HL-60 (cell line): Measurements from ENCODE around the gene ADAMTS17.

ENCODE experiments used
- DNase-seq, 2 experiments: peaks; one replicate each; pipeline ENCODE4 v3.0.0-alpha.2; 2010 to 2020; ENCODE audit warnings: low read depth in 1 of 2, low spot score in 1 of 2
- H3K27ac ChIP-seq: fragments of 250-450 bp; sonication (Bioruptor Pico); replicated peaks from 2 replicates; pipeline ENCODE4 v1.5.1; 2020; ENCODE audit warnings: mild to moderate bottlenecking, moderate library complexity
- H3K27me3 ChIP-seq: fragments of 250-450 bp; sonication (Bioruptor Pico); 2 replicates; pipeline ENCODE4 v1.5.1; 2021; ENCODE audit warnings: mild to moderate bottlenecking, moderate library complexity; ENCODE audit not compliant: insufficient read depth, poor library complexity, severe bottlenecking
- H3K4me3 ChIP-seq: replicated peaks from 2 replicates; pipeline ENCODE4 v1.5.1; 2011; ENCODE audit warnings: mild to moderate bottlenecking, control low read depth, low read length; ENCODE audit not compliant: insufficient read depth
- CTCF ChIP-seq: IDR thresholded peaks from one replicate; pipeline ENCODE4 v1.5.1; 2011; ENCODE audit warnings: low read length, control low read depth, inconsistent platforms; ENCODE audit not compliant: insufficient read depth
- GABPA ChIP-seq: IDR thresholded peaks from 2 replicates; pipeline ENCODE4 v1.6.1; 2012; ENCODE audit warnings: low read depth
- POLR2AphosphoS5 ChIP-seq: IDR thresholded peaks from 2 replicates; pipeline ENCODE4 v1.6.1; 2012; ENCODE audit warnings: low read depth
- REST ChIP-seq: IDR thresholded peaks from 2 replicates; pipeline ENCODE4 v1.6.1; 2012; ENCODE audit warnings: low read depth; ENCODE audit not compliant: insufficient replicate concordance
- SPI1 ChIP-seq: IDR thresholded peaks from 2 replicates; pipeline ENCODE4 v1.6.1; 2012; ENCODE audit warnings: low read depth, mild to moderate bottlenecking, borderline replicate concordance

Gene ADAMTS17

GRCh38 chr15:100007609-100008008 lies 334.2 kb downstream of the ADAMTS17 start:
- H3K27ac ChIP-seq: no peak overlapping the region
- H3K27me3 ChIP-seq: no peaks in the 10 kb centered on the region
- DNase-seq: no peak
- TF ChIP-seq REST (no peak), GABPA (no peak), POLR2AphosphoS5 (no peak), CTCF (no peak), SPI1 (no peak)
- no peak overlapping the region for H3K4me3 ChIP-seq

- no peak for DNase-seq
- no peak overlapping the region for H3K27ac ChIP-seq
- H3K4me3 ChIP-seq: no peak overlapping the region
- no peaks in the 10 kb centered on the region for H3K27me3 ChIP-seq
- TF ChIP-seq GABPA: no peak
- no peak for TF ChIP-seq REST
- no peak for TF ChIP-seq CTCF
- no peak for TF ChIP-seq POLR2AphosphoS5
- TF ChIP-seq SPI1: no peak
Measured at GRCh38 chr15:100005715-100006114, 336.1 kb downstream of the ADAMTS17 start.

GRCh38 chr15:100005013-100005412 lies 336.8 kb downstream of the ADAMTS17 start:
- no peaks in the 10 kb centered on the region for H3K27me3 ChIP-seq
- DNase-seq: no peak
- H3K4me3 ChIP-seq: no peak overlapping the region
- TF ChIP-seq GABPA (no peak), REST (no peak)
- no peak overlapping the region for H3K27ac ChIP-seq
